ENCODE results near the gene MED8.

The MED8 gene

DNA sequence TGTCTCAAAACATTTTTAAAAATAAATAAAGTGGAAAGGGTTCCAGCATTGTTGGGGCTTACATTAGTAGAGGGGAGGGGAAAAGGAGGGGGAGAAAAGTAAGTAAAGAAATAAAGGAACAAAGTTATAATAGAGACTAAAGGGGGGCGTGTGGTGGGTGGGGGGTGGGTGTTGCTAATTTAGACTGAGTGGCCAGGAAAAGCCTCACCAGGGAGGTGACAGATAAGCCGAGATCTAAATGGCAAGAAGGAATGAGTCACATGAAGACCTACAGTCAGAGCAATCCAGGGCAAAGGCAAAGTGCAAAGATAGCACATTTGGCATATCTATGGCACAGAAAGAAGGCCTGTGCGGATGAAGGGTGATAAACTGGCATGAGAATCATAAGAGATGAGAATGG is 44.5 kb downstream of the MED8 start:
- TF ChIP-seq REST (IDR thresholded peaks at IDR 0.05; ENCODE audit: insufficient replicate concordance, low read depth) (no peak), SPI1 (IDR thresholded peaks at IDR 0.05; ENCODE audit: borderline replicate concordance, low read depth) (no peak), POLR2AphosphoS5 (IDR thresholded peaks at IDR 0.05; ENCODE audit: low read depth) (no peak), GABPA (IDR thresholded peaks at IDR 0.05; ENCODE audit: low read depth) (no peak)
- TF ChIP-seq, protein P1, sequence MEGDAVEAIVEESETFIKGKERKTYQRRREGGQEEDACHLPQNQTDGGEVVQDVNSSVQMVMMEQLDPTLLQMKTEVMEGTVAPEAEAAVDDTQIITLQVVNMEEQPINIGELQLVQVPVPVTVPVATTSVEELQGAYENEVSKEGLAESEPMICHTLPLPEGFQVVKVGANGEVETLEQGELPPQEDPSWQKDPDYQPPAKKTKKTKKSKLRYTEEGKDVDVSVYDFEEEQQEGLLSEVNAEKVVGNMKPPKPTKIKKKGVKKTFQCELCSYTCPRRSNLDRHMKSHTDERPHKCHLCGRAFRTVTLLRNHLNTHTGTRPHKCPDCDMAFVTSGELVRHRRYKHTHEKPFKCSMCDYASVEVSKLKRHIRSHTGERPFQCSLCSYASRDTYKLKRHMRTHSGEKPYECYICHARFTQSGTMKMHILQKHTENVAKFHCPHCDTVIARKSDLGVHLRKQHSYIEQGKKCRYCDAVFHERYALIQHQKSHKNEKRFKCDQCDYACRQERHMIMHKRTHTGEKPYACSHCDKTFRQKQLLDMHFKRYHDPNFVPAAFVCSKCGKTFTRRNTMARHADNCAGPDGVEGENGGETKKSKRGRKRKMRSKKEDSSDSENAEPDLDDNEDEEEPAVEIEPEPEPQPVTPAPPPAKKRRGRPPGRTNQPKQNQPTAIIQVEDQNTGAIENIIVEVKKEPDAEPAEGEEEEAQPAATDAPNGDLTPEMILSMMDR (IDR thresholded peaks at IDR 0.05; ENCODE audit: insufficient read depth, low read length), result no peak
- no peak for DNase-seq (ENCODE audit: low read depth in 1 of 2, low spot score in 1 of 2)
- H3K4me3 ChIP-seq (replicated peaks; ENCODE audit: insufficient read depth, low read length), result no peak overlapping the region
- H3K27me3 ChIP-seq (ENCODE audit: insufficient read depth, poor library complexity, severe bottlenecking), result no peaks in the 10 kb centered on the region
- H3K27ac ChIP-seq (replicated peaks), result no peak overlapping the region

GRCh38 chr1:43344267-43344850 is 45.2 kb downstream of the MED8 start:
- H3K27ac ChIP-seq (replicated peaks), result no peak overlapping the region
- no peak for DNase-seq (ENCODE audit: low read depth in 1 of 2, low spot score in 1 of 2)
- TF ChIP-seq REST (IDR thresholded peaks at IDR 0.05; ENCODE audit: insufficient replicate concordance, low read depth) (no peak), GABPA (IDR thresholded peaks at IDR 0.05; ENCODE audit: low read depth) (no peak), SPI1 (IDR thresholded peaks at IDR 0.05; ENCODE audit: borderline replicate concordance, low read depth) (no peak), POLR2AphosphoS5 (IDR thresholded peaks at IDR 0.05; ENCODE audit: low read depth) (no peak)
- TF ChIP-seq, protein P1 (IDR thresholded peaks at IDR 0.05; ENCODE audit: insufficient read depth, low read length), result no peak
- no peaks in the 10 kb centered on the region for H3K27me3 ChIP-seq (ENCODE audit: insufficient read depth, poor library complexity, severe bottlenecking)
- no peak overlapping the region for H3K4me3 ChIP-seq (replicated peaks; ENCODE audit: insufficient read depth, low read length)

GRCh38 chr1:43340559-43340958 is 49.0 kb downstream of the MED8 start:
- TF ChIP-seq POLR2AphosphoS5 (IDR thresholded peaks at IDR 0.05; ENCODE audit: low read depth) (no peak), GABPA (IDR thresholded peaks at IDR 0.05; ENCODE audit: low read depth) (no peak), REST (IDR thresholded peaks at IDR 0.05; ENCODE audit: insufficient replicate concordance, low read depth) (no peak), SPI1 (IDR thresholded peaks at IDR 0.05; ENCODE audit: borderline replicate concordance, low read depth) (no peak)
- TF ChIP-seq, protein P1 (IDR thresholded peaks at IDR 0.05; ENCODE audit: insufficient read depth, low read length), result no peak
- Histone ChIP-seq H3K27ac (replicated peaks) (no peak overlapping the region), H3K4me3 (replicated peaks; ENCODE audit: insufficient read depth, low read length) (no peak overlapping the region), H3K27me3 (ENCODE audit: insufficient read depth, poor library complexity, severe bottlenecking) (no peaks in the 10 kb centered on the region)
- no peak for DNase-seq (ENCODE audit: low read depth in 1 of 2, low spot score in 1 of 2)
